H9 (cell line): ENCODE data around the gene FAM131C. TPM values are rescaled to one million over a fixed set of nuclear protein-coding genes. Genes with fewer than 3 reads are reported as not detected.
A peak's percentile ranks its signal among the peaks of the same experiment; 100 is the strongest.

Experiments
- DNase-seq: peaks from one replicate; pipeline ENCODE4 v3.0.0-alpha.2; 2017
- H2AFZ ChIP-seq: one replicate; pipeline ENCODE4 v1.6.1; 2013; ENCODE audit warnings: mild to moderate bottlenecking, low read length, control low read depth, moderate library complexity
- H2AK5ac ChIP-seq: 2 replicates; pipeline ENCODE4 v1.6.1; 2013; ENCODE audit warnings: low read length, control low read depth, mixed read lengths; ENCODE audit not compliant: insufficient read length
- H2BK120ac ChIP-seq: one replicate; pipeline ENCODE4 v1.6.1; 2013; ENCODE audit warnings: low read depth, mild to moderate bottlenecking, low read length, control low read depth, inconsistent platforms; ENCODE audit not compliant: poor library complexity, severe bottlenecking
- H2BK12ac ChIP-seq: 2 replicates; pipeline ENCODE4 v1.6.1; 2013; ENCODE audit warnings: low read length, control low read depth, mixed read lengths, low read depth; ENCODE audit not compliant: insufficient read length
- H2BK15ac ChIP-seq: 2 replicates; pipeline ENCODE4 v1.6.1; 2013; ENCODE audit warnings: low read depth, low read length, control low read depth
- H2BK20ac ChIP-seq: one replicate; pipeline ENCODE4 v1.6.1; 2013; ENCODE audit warnings: low read depth, mild to moderate bottlenecking, low read length, control low read depth, inconsistent platforms; ENCODE audit not compliant: poor library complexity, severe bottlenecking
- H2BK5ac ChIP-seq: 2 replicates; pipeline ENCODE4 v1.6.1; 2013; ENCODE audit warnings: low read length, control low read depth, mixed read lengths; ENCODE audit not compliant: insufficient read length
- H3K14ac ChIP-seq: 2 replicates; pipeline ENCODE4 v1.6.1; 2013; ENCODE audit warnings: low read length, control low read depth; ENCODE audit not compliant: insufficient read depth
- H3K18ac ChIP-seq: 2 replicates; pipeline ENCODE4 v1.6.1; 2013; ENCODE audit warnings: low read depth, mild to moderate bottlenecking, mixed read lengths, low read length, control low read depth; ENCODE audit not compliant: insufficient read length
- H3K23ac ChIP-seq: 2 replicates; pipeline ENCODE4 v1.6.1; 2013; ENCODE audit warnings: low read length, control low read depth, mixed read lengths, low read depth; ENCODE audit not compliant: insufficient read length
- H3K23me2 ChIP-seq: 2 replicates; pipeline ENCODE4 v1.6.1; 2013; ENCODE audit warnings: low read depth, mild to moderate bottlenecking, mixed read lengths, low read length, control low read depth; ENCODE audit not compliant: insufficient read length, poor library complexity, severe bottlenecking
- H3K27ac ChIP-seq: 2 replicates; pipeline ENCODE4 v1.5.1; 2013; ENCODE audit warnings: low read length, control low read depth, mixed read lengths, low read depth; ENCODE audit not compliant: insufficient read length
- H3K27me3 ChIP-seq: 2 replicates; pipeline ENCODE4 v1.6.1; 2013; ENCODE audit warnings: low read length, control low read depth, inconsistent platforms; ENCODE audit not compliant: insufficient read depth
- H3K4ac ChIP-seq: 2 replicates; pipeline ENCODE4 v1.6.1; 2013; ENCODE audit warnings: low read depth, mild to moderate bottlenecking, control low read depth, inconsistent platforms, low read length, moderate library complexity
- H3K4me1 ChIP-seq: 2 replicates; pipeline ENCODE4 v1.6.1; 2013; ENCODE audit warnings: low read length, control low read depth, inconsistent platforms; ENCODE audit not compliant: insufficient read depth
- H3K4me2 ChIP-seq: 2 replicates; pipeline ENCODE4 v1.6.1; 2013; ENCODE audit warnings: low read length, control low read depth, mixed read lengths; ENCODE audit not compliant: insufficient read length, insufficient read depth
- H3K56ac ChIP-seq: 2 replicates; pipeline ENCODE4 v1.6.1; 2013; ENCODE audit warnings: low read depth, mild to moderate bottlenecking, mixed read lengths, low read length, control low read depth; ENCODE audit not compliant: insufficient read length
- H3K79me1 ChIP-seq: 2 replicates; pipeline ENCODE4 v1.6.1; 2013; ENCODE audit warnings: low read depth, mild to moderate bottlenecking, moderate library complexity, low read length, control low read depth, inconsistent platforms; ENCODE audit not compliant: insufficient read depth, poor library complexity, severe bottlenecking
- H3K79me2 ChIP-seq: 2 replicates; pipeline ENCODE4 v1.6.1; 2013; ENCODE audit warnings: low read length, control low read depth, inconsistent platforms; ENCODE audit not compliant: insufficient read depth
- H3K9ac ChIP-seq: 2 replicates; pipeline ENCODE4 v1.6.1; 2013; ENCODE audit warnings: low read length, control low read depth, mixed read lengths; ENCODE audit not compliant: insufficient read length; ENCODE audit errors: extremely low read depth
- H3K9me3 ChIP-seq: one replicate; pipeline ENCODE4 v1.6.1; 2013; ENCODE audit warnings: low read depth, low read length, inconsistent platforms; ENCODE audit not compliant: control insufficient read depth
- H3T11ph ChIP-seq: one replicate; pipeline ENCODE4 v1.6.1; 2013; ENCODE audit warnings: mild to moderate bottlenecking, low read length, control low read depth, inconsistent platforms
- H4K20me1 ChIP-seq: one replicate; pipeline ENCODE4 v1.6.1; 2013; ENCODE audit not compliant: control insufficient read depth, insufficient read length, insufficient read depth
- H4K5ac ChIP-seq: 2 replicates; pipeline ENCODE4 v1.6.1; 2013; ENCODE audit warnings: low read depth, mild to moderate bottlenecking, mixed read lengths, low read length, control low read depth; ENCODE audit not compliant: insufficient read length
- H4K8ac ChIP-seq: replicated peaks from 2 replicates; pipeline ENCODE4 v1.6.1; 2013; ENCODE audit warnings: low read length, control low read depth, mixed read lengths, low read depth; ENCODE audit not compliant: insufficient read length
- H4K91ac ChIP-seq: 2 replicates; pipeline ENCODE4 v1.6.1; 2013; ENCODE audit warnings: low read depth, mild to moderate bottlenecking, moderate library complexity, mixed read lengths, low read length, control low read depth; ENCODE audit not compliant: insufficient read length
- H3K27ac Mint-ChIP-seq, 3 experiments: 2 replicates in 2 of 3; 3 replicates in 1 of 3; pipeline ENCODE4 v1.8.0; 2020 to 2021; ENCODE audit warnings: mixed read lengths in 3 of 3, mild to moderate bottlenecking in 1 of 3, moderate library complexity in 1 of 3
- H3K27me3 Mint-ChIP-seq: 2 replicates; pipeline ENCODE4 v1.8.0; 2021; ENCODE audit warnings: low read depth, mild to moderate bottlenecking, moderate library complexity, mixed read lengths
- H3K36me3 Mint-ChIP-seq, 3 experiments: 2 replicates in 2 of 3; 3 replicates in 1 of 3; pipeline ENCODE4 v1.8.0; 2020 to 2021; ENCODE audit warnings: low read depth in 3 of 3, mixed read lengths in 3 of 3; ENCODE audit not compliant: insufficient read depth in 1 of 3
- H3K4me1 Mint-ChIP-seq, 2 experiments: 2 replicates each; pipeline ENCODE4 v1.8.0; 2020; ENCODE audit warnings: mixed read lengths in 2 of 2
- H3K4me3 Mint-ChIP-seq, 2 experiments: 2 replicates in 1 of 2; 3 replicates in 1 of 2; pipeline ENCODE4 v1.8.0; 2020 to 2021; ENCODE audit warnings: mild to moderate bottlenecking in 2 of 2, mixed read lengths in 2 of 2, moderate library complexity in 1 of 2
- H3K9me3 Mint-ChIP-seq, 2 experiments: 2 replicates in 1 of 2; 3 replicates in 1 of 2; pipeline ENCODE4 v1.8.0; 2020; ENCODE audit warnings: mild to moderate bottlenecking in 2 of 2, mixed read lengths in 2 of 2, moderate library complexity in 1 of 2
- CTCF ChIP-seq: fragments of 200-600 bp; sonication (generic); conservative IDR thresholded peaks from 3 replicates; pipeline ENCODE4 v1.8.0; 2021; ENCODE audit warnings: antibody characterized with exemption, mild to moderate bottlenecking
- WGBS: extraction: QIAGEN DNeasy Blood & Tissue Kit; methylation state at CpG from one replicate; pipeline ENCODE4 v1.1.7; 2013; ENCODE audit warnings: missing lambda C conversion rate, low lambda C conversion rate, mixed read lengths; ENCODE audit not compliant: insufficient read length; ENCODE audit errors: extremely low coverage; 5-methylcytosine and 5-hydroxymethylcytosine counted together
- total RNA-seq: library from RNA; stranded (reverse); gene quantifications from 2 replicates; pipeline ENCODE4 v1.2.1, GENCODE V29; 2021

Gene FAM131C
- total RNA-seq, 1 experiment from 2014 or later: 0.61 TPM

GRCh38 chr1:16051039-16051438 is 22.4 kb downstream of the FAM131C start:
- no peaks in the 10 kb centered on the region for H3K9me3 ChIP-seq
- peaks cover 23 to 30% of the 10 kb centered on the region in 2 experiments for H3K4me1 Mint-ChIP-seq
- no peak overlapping the region for H2BK5ac ChIP-seq
- no peak overlapping the region for H3K56ac ChIP-seq
- H3T11ph ChIP-seq: no peak overlapping the region
- no peak overlapping the region for H3K4me2 ChIP-seq
- no peaks in the 10 kb centered on the region for H3K9me3 Mint-ChIP-seq
- H2BK15ac ChIP-seq: no peak overlapping the region
- no peak overlapping the region for H3K27ac ChIP-seq
- H2BK120ac ChIP-seq: no peak overlapping the region
- H3K79me1 ChIP-seq: no peaks in the 10 kb centered on the region
- H3K4ac ChIP-seq: no peak overlapping the region
- no peak overlapping the region for H2BK12ac ChIP-seq
- H4K8ac ChIP-seq: no peak overlapping the region
- no peak overlapping the region for H3K18ac ChIP-seq
- no peak for TF ChIP-seq CTCF
- no peak overlapping the region for H2AFZ ChIP-seq
- no peaks in the 10 kb centered on the region for H3K27me3 ChIP-seq
- no CpG with 5 or more reads among the region's 3 CpGs for WGBS
- peaks cover 2% of the 10 kb centered on the region; the same call in 1 of the 2 replicates for H3K4me1 ChIP-seq
- no peak overlapping the region for H2BK20ac ChIP-seq
- H3K23ac ChIP-seq: no peak overlapping the region
- H3K36me3 Mint-ChIP-seq: no peaks in the 10 kb centered on the region
- H3K4me3 Mint-ChIP-seq: peak overlapping the region in 1 of 2 experiments; percentile 51; a peak in 1 of 5 replicates
- no peaks in the 10 kb centered on the region for H4K20me1 ChIP-seq
- peaks cover 16% of the 10 kb centered on the region for H3K27me3 Mint-ChIP-seq
- no peak overlapping the region for H3K14ac ChIP-seq
- DNase-seq: no peak
- no peaks in the 10 kb centered on the region for H3K23me2 ChIP-seq
- no peak overlapping the region for H4K91ac ChIP-seq
- H3K9ac ChIP-seq: no peak overlapping the region
- no peak overlapping the region for H2AK5ac ChIP-seq
- H4K5ac ChIP-seq: no peak overlapping the region
- H3K79me2 ChIP-seq: no peaks in the 10 kb centered on the region
- 0 out of 7 replicates have a peak overlapping the region, but pooled peaks of 1 of the 3 experiments have one; percentile 40 for H3K27ac Mint-ChIP-seq
